Heart left ventricle (tissue), 16 donors: ENCODE data around the gene DOCK2. TPM values are rescaled to one million over a fixed set of nuclear protein-coding genes. Genes with fewer than 3 reads are reported as not detected.

Experiments used
- ATAC-seq, 4 donors: fragments of 200-7000 bp; cut with Tn5 transposase; one replicate each; pipeline ENCODE4 v1.9.1; 2020 to 2022; ENCODE audit warnings: moderate library complexity in 4 of 4, mild to moderate bottlenecking in 3 of 4, moderate number of reproducible peaks in 1 of 4
- DNase-seq, 5 donors: peaks; one replicate each; pipeline ENCODE4 v3.0.0-alpha.2; 2020
- H3K27ac ChIP-seq, 12 donors: fragments of 200-600 bp; sonication (generic) in 4 of 12; one replicate each; pipeline versions ENCODE4 v1.5.0 to v1.8.0; 2016 to 2022; ENCODE audit warnings: mild to moderate bottlenecking in 2 of 12
- H3K27me3 ChIP-seq, 9 donors: fragments of 200-600 bp; sonication (generic) in 2 of 9; one replicate each; pipeline versions ENCODE4 v1.5.1 to v1.8.0; 2016 to 2022; ENCODE audit warnings: mild to moderate bottlenecking in 3 of 9
- H3K36me3 ChIP-seq, 9 donors: fragments of 200-600 bp; sonication (generic) in 2 of 9; one replicate each; pipeline versions ENCODE4 v1.5.0 to v1.8.0; 2018 to 2022; ENCODE audit warnings: mild to moderate bottlenecking in 2 of 9
- H3K4me1 ChIP-seq, 12 donors: fragments of 200-600 bp; sonication (generic) in 4 of 12; one replicate each; pipeline versions ENCODE4 v1.5.0 to v1.8.0; 2016 to 2022; ENCODE audit warnings: mild to moderate bottlenecking in 3 of 12
- H3K4me3 ChIP-seq, 12 donors: fragments of 200-600 bp; sonication (generic) in 4 of 12; one replicate each; pipeline versions ENCODE4 v1.5.0 to v1.8.0; 2017 to 2022; ENCODE audit warnings: mild to moderate bottlenecking in 9 of 12, moderate library complexity in 4 of 12
- H3K9me3 ChIP-seq, 12 donors: fragments of 200-600 bp; sonication (generic) in 4 of 12; one replicate each; pipeline versions ENCODE4 v1.5.0 to v1.8.0; 2016 to 2022; ENCODE audit warnings: mild to moderate bottlenecking in 1 of 12
- CTCF ChIP-seq, 12 donors: fragments of 200-600 bp; sonication (generic) in 4 of 12; IDR thresholded peaks; one replicate each; pipeline versions ENCODE4 v1.5.0 to v1.8.0; 2018 to 2022; ENCODE audit warnings: antibody characterized with exemption in 12 of 12, mild to moderate bottlenecking in 5 of 12
- POLR2A ChIP-seq, 2 donors: fragments of 450-650 bp; IDR thresholded peaks; one replicate each; pipeline ENCODE4 v1.6.1; 2017; ENCODE audit warnings: antibody characterized with exemption in 2 of 2, mild to moderate bottlenecking in 2 of 2, moderate library complexity in 2 of 2
- WGBS, 4 donors: extraction: QIAGEN DNeasy Blood & Tissue Kit in 2 of 4; methylation state at CpG; one replicate each; pipeline versions ENCODE4 v1.1.5 to v1.1.7; 2013 to 2018; 5-methylcytosine and 5-hydroxymethylcytosine counted together
- intact Hi-C, 10 donors: fragments of 100-400 bp; cut with DNase I; formaldehyde crosslinking; loops; one replicate each; pipeline versions ENCODE4 v1.11.1 to v1.14.2; 2022
- polyA plus RNA-seq, 2 donors: library from polyadenylated mRNA; stranded (reverse); fragments of 200-250 nt; gene quantifications; one replicate each; pipeline ENCODE4 v1.2.3, GENCODE V29; 2013
- total RNA-seq, 9 donors: library from RNA; depleted of rRNA in 2 of 9; stranded (reverse); fragments of >200 nt in 2 of 9; fragmentation: NEBNext Ultra II Directional in 3 of 9; extraction: Animal tissue kit (Norgen Biotek cat#: 25700) in 3 of 9; gene quantifications; one replicate each; pipeline versions ENCODE4 v1.1.0 to v1.2.4, GENCODE V29; 2016 to 2023
- donor health status: ischemic (EF 13 %, LVEDD 7.1; RV severe dilation, severe dysfunction).
- donor health status: healthy with polysubstance abuse.
- donor health status: DM: no; HTN: yes; CAD: no.
- donor health status: DM: no; HTN: no; CAD: no.
- donor health status: ischemic (EF 25% LVEDD 6.9; RV normal size, moderate dysfunction).
- donor health status: ischemic (EF 25% LVEDD 5.7; RV mildly dilated, moderate dysfunction).
- donor health status: healthy.
- donor health status: DM: yes; HTN: yes; CAD: no.
- donor health status: ischemic (EF 35%, LVEDD 5.7; RV mildly dilated, moderate dysfunction).
- donor health status: nonischemic (EF 11% LVEDD 7.7; RV severe dilation, severe dysfunction).
- donor health status: DM: yes; HTN: yes; CAD: no.
- donor health status: PGD.
- donor health status: ischemic (EF 29% LVEDD 5.4; RV normal size, mild dysfunction).
- donor health status: nonischemic (EF 23%, LVEDD 6.1; RV moderate dilation, normal function).

Gene DOCK2
- total and polyA plus RNA-seq, 11 donors, result 0.80 to 59.5 (median 4.6) TPM

- H3K4me1 ChIP-seq, result no peaks in the 10 kb centered on the region
- H3K4me3 ChIP-seq, result no peak overlapping the region
- intact Hi-C loops, result no loop called here
- no peak overlapping the region for H3K27ac ChIP-seq
- no peaks in the 10 kb centered on the region for H3K27me3 ChIP-seq
- ATAC-seq, result no peak
- no peaks in the 10 kb centered on the region for H3K9me3 ChIP-seq
- TF ChIP-seq POLR2A (IDR thresholded peaks at IDR 0.05) (no peak), CTCF (IDR thresholded peaks at IDR 0.05) (no peak)
- no peak for DNase-seq
- H3K36me3 ChIP-seq, result peaks cover 0 to 75% (median 0%) of the 10 kb centered on the region in 9 donors
- 88 to 94% (median 91%) methylated on average over 3 of the region's 3 CpGs for WGBS, 4 donors
These were observed 57.1 kb downstream of the DOCK2 start for GRCh38 chr5:169694091-169694625.

- 74 to 89% (median 85%) methylated on average over 6 of the region's 6 CpGs for WGBS, 4 donors
- Histone ChIP-seq H3K4me1 (no peaks in the 10 kb centered on the region), H3K27me3 (no peaks in the 10 kb centered on the region), H3K4me3 (no peak overlapping the region), H3K27ac (no peak overlapping the region), H3K36me3 (peaks cover 0 to 75% (median 0%) of the 10 kb centered on the region in 9 donors), H3K9me3 (no peaks in the 10 kb centered on the region)
- ATAC-seq (no peak), DNase-seq (no peak)
- intact Hi-C loops, result no loop called here
- TF ChIP-seq POLR2A (IDR thresholded peaks at IDR 0.05) (no peak), CTCF (IDR thresholded peaks at IDR 0.05) (no peak)
These were observed 58.0 kb downstream of the DOCK2 start for GRCh38 chr5:169695025-169695625.

- Histone ChIP-seq H3K9me3 (no peaks in the 10 kb centered on the region), H3K4me3 (no peak overlapping the region), H3K27ac (no peak overlapping the region), H3K36me3 (peaks cover 0 to 75% (median 0%) of the 10 kb centered on the region in 9 donors), H3K4me1 (no peaks in the 10 kb centered on the region), H3K27me3 (no peaks in the 10 kb centered on the region)
- TF ChIP-seq CTCF (IDR thresholded peaks at IDR 0.05), result no peak
- no peak for TF ChIP-seq POLR2A (IDR thresholded peaks at IDR 0.05)
- intact Hi-C loops, result no loop called here
- ATAC-seq (peak in 1 of 4 donors; percentile 82), DNase-seq (peak in 1 of 5 donors; percentile 30)
- WGBS, 4 donors, result 60 to 70% (median 65%) methylated on average over 8 of the region's 8 CpGs
These were observed 58.9 kb downstream of the DOCK2 start for GRCh38 chr5:169695919-169696490.

GRCh38 chr5:169696621-169697510 is 59.8 kb downstream of the DOCK2 start:
- Histone ChIP-seq H3K27ac (no peak overlapping the region), H3K9me3 (no peaks in the 10 kb centered on the region), H3K36me3 (peaks cover 0 to 79% (median 0%) of the 10 kb centered on the region in 9 donors), H3K4me3 (no peak overlapping the region), H3K4me1 (no peaks in the 10 kb centered on the region), H3K27me3 (no peaks in the 10 kb centered on the region)
- DNase-seq (no peak), ATAC-seq (no peak)
- WGBS, 4 donors, result 90 to 92% (median 92%) methylated on average over 6 of the region's 6 CpGs
- intact Hi-C loops, result no loop called here
- TF ChIP-seq CTCF (IDR thresholded peaks at IDR 0.05) (no peak), POLR2A (IDR thresholded peaks at IDR 0.05) (no peak)
